ENCODE data around the gene SSBP2.
"Not testable (repeated sequence)": the region's sequence is repeated elsewhere in the genome, so short reads cannot be mapped to it uniquely, and the experiment has no call there.

SSBP2 gene

DNA sequence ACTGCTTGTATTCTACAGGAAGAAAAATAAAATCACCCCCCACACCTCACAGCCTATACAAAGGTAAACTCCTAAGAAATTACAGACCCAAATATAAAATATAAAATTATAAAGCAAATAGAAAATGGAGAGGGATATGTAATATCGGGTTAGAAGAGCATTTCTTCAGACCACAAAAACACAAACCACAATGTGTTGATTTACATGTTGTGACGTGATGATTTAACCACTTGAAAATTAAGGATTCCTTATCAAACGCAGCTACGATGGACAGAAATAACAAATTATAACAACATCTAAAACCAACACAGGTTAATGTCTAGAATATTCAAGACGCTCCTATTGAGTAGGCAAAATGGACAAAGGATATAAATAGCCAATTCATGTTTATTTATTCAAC, 26.3 kb downstream of the SSBP2 start:
- DNase-seq = no peak

- DNase-seq = no peak
Observed at GRCh38 chr5:81724108-81724507, 26.8 kb downstream of the SSBP2 start.

GRCh38 chr5:81721049-81721448, 29.8 kb downstream of the SSBP2 start:
- DNase-seq = no peak

- DNase-seq = no peak
Observed at GRCh38 chr5:81719743-81720345, 31.1 kb downstream of the SSBP2 start.

GRCh38 chr5:81718300-81718699, 32.6 kb downstream of the SSBP2 start:
- no peak for DNase-seq

DNA sequence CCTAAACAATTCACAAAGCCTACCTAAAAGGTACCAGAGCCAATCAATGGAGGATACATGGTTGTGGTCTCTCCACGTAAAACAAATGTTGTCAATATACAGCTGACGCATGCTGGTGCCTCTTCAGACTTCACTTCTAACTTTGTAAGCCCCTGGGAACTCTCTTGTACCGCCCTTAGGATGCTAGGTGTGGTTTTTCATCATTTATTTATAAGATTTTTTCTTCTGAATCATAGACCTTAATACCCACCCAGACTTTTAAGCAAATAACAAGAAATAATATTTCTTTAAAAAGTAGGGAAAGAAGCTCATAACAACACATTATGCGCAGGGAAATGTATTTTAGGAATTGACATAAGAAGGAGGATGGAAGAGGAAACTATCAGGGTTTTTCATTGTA, 33.0 kb downstream of the SSBP2 start:
- DNase-seq = no peak

DNA sequence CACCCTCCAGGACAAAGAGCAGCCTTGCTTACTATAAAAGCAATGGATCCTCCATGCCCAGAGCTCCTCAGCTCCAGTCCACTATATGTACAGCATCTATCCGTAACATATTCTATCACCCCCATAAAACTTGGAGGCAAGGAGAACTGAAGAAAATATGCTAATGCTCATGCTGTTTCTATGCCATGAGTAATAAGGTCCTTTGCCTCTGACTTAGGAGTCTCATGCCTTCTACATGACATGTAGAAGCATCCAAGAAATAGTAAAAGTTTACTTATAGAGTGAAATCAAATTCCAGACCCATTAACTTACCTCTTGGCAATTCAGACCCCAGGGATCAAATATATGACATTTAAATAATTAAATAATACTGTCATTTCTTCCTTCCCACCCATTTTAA, 33.7 kb downstream of the SSBP2 start:
- no peak for DNase-seq

DNA sequence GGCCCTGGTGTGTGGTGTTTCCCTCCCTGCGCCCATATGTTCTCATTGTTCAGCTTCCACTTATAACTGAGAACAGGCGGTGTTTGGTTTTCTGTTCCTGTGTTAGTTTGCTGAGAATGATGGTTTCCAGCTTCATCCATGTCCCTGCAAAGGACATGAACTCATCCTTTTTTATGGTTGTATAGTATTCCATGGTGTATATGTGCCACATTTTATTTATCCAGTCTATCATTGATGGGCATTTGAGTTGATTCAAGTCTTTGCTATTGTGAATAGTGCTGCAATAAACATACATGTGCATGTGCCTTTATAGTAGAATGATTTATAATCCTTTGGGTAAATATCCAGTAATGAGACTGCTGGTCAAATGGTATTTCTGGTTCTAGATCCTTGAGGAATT, 36.8 kb downstream of the SSBP2 start:
- DNase-seq = not testable (repeated sequence)

- no peak for DNase-seq
Observed at GRCh38 chr5:81708889-81709288, 42.0 kb downstream of the SSBP2 start.

GRCh38 chr5:81703840-81704239, 47.1 kb downstream of the SSBP2 start:
- DNase-seq = no peak

GRCh38 chr5:81700166-81700565, 50.7 kb downstream of the SSBP2 start:
- DNase-seq = no peak

GRCh38 chr5:81698813-81699212, 52.1 kb downstream of the SSBP2 start:
- DNase-seq = no peak

- no peak for DNase-seq
Observed at GRCh38 chr5:81696418-81697397, 54.2 kb downstream of the SSBP2 start.

GRCh38 chr5:81694726-81695125, 56.2 kb downstream of the SSBP2 start:
- no peak for DNase-seq

- DNase-seq = no peak
Observed at GRCh38 chr5:81688215-81688614, 62.7 kb downstream of the SSBP2 start.

DNA sequence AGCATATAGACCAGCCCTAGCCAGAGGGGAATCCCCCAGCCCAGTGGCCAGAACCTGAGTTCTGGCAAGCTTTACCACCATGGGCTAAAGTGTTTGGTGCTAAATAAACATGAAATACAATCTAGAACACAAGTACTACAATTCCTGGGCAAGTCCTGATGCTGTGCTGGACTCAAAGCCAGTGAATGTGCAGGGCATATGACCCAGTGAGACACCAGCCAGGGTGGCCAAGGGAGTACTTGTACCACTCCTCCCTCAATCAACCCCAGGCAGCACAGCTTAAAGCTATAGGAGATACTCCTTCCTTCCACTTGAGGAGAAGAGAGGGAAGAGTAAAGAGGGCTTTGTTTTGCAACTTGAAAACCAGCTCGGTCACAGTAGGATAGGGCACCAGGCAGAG, 63.6 kb downstream of the SSBP2 start:
- DNase-seq = no peak

DNA sequence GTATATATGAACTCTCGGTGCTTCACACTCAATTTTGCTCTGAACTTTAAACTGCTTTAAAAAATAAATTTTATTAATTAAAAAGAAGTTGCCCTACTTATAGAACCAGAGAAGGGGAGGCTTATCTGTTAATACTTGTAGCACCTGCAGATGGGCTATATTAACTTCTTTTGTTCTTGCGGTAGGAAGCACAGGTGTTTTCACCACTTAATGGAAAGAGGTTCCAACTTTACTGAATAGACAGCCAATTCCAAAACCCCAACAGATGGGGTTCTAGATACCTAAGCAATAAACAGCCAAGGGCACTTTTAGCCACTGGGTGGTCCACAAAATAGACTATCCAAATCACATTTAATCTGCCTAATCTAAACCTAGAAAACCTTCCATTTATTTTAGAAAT, 65.4 kb downstream of the SSBP2 start:
- no peak for DNase-seq

GRCh38 chr5:81679885-81680284, 71.0 kb downstream of the SSBP2 start:
- DNase-seq = no peak

- DNase-seq = no peak
Observed at GRCh38 chr5:81675420-81675819, 75.5 kb downstream of the SSBP2 start.

- DNase-seq = no peak
Observed at GRCh38 chr5:81665795-81666194, 85.1 kb downstream of the SSBP2 start.

- DNase-seq = not testable (repeated sequence)
Observed at GRCh38 chr5:81660624-81661023, 90.3 kb downstream of the SSBP2 start.

DNA sequence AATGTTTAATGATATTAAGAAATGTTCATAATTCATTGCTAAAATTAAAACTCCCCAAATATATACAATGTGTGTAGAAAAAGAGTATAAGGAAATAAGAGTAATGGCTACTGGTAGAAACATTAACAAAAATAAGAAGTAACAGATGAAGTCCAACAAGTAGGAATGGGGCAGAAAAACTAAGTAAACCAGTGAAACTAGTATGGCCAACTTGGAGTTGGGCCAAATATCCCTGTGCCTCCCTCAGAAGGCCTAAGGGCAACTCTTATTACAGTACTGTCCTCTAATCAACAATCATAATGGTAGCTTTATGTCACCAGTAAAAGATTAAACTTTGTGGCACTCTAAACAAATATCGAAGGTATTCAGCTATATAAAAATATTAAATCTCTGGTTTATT, 93.5 kb downstream of the SSBP2 start:
- DNase-seq = no peak

- DNase-seq = no peak
Observed at GRCh38 chr5:81656783-81657182, 94.1 kb downstream of the SSBP2 start.

DNA sequence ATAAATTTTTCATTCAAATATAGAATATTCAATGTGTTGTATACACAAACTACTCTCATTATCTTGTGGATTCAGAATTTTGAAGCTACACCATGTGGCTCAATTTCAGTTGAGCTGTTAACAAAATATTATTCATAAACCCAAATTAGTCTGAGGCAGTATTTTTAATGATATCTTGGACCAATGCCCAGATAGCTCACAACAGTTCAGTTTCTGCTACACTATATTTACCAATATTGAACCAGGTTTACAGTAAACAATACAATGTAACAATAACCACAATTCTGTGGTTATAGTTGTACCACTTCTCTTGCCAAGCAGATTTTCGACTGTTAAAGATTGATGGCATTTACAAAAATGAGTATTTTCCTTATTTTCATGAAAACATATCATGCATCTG, 99.9 kb downstream of the SSBP2 start:
- no peak for DNase-seq

Data from NCI-H1092 treated with DMSO at 0.1 percent for 48 hours (cell line).